ENCODE measurements around the gene HOMER3. TPM values are rescaled to one million over a fixed set of nuclear protein-coding genes. Genes with fewer than 3 reads are reported as not detected.
"Not testable (repeated sequence)": the region's sequence is repeated elsewhere in the genome, so short reads cannot be mapped to it uniquely, and the experiment has no call there.

Gene HOMER3
- total and polyA plus RNA-seq, 2 experiments from 2014 or later: 64.6 to 107 TPM

DNA sequence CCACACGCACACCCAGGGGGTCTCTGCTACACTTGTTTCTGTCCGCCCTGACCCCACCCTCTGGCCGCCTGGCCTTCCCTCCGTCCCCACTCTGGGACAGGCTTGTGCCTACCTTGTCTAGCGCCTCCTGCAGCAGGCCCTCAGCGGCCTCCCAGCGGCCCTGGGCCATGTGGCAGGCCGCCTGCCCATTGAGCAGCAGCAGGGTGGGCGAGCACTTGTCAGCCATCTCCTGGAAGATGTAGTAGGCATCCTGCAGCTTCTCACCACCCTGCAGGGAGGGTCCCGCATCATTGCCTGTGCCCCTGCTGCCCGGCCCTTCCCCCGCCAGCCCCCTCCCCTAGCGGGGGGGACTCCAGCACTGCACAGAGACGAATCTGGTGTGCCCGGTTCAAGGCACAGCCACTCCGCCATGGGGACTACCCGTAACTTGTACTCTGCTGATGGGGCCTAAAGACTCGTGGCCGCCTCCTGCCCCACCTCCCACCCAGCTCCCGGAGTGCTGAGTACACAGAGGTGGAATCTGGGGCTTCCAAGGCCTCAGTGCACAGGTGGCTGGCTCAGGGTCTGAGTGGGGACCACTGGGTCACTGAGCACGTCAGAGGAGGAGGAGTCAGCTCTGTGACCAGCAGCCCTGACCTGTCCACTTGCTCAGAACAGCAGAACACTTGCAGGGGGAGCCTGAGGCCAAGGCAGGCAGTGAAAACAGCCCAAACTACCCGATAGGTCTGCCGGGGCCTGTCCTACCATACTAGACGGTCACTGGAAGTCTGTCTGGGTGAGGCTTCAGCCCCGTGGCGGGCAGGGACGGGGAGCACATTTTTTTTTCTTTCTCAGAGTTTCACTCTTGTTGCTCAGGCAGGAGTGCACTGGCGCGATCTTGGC is 37.6 kb downstream of the HOMER3 start:
- no peaks in the 10 kb centered on the region for H3K27me3 ChIP-seq (replicated peaks; ENCODE audit: insufficient read depth)
- no peaks in the 10 kb centered on the region for H3K9me2 ChIP-seq (ENCODE audit: insufficient read depth)
- no peaks in the 10 kb centered on the region for H3K36me3 ChIP-seq (ENCODE audit: low read depth)
- no peaks in the 10 kb centered on the region for H3K9me3 ChIP-seq (ENCODE audit: low read depth)
- no peaks in the 10 kb centered on the region for H3F3A ChIP-seq (ENCODE audit: insufficient read depth)
- H3K9ac ChIP-seq: no peak overlapping the region
- no peaks in the 10 kb centered on the region for H3K4me1 ChIP-seq (ENCODE audit: insufficient read depth)
- no peak for DNase-seq
- no peak overlapping the region for H2AFZ ChIP-seq
- WGBS, 2 experiments (ENCODE audit: low coverage in 1 of 2, low lambda C conversion rate in 2 of 2, missing lambda C conversion rate in 2 of 2): 90 to 92% methylated on average over 29 of the region's 29 CpGs
- in situ Hi-C loops (cut with MboI): no loop called here
- H3K4me2 ChIP-seq (ENCODE audit: unreplicated experiment): no peak overlapping the region
- TF ChIP-seq EZH2 (IDR thresholded peaks at IDR 0.05; ENCODE audit: insufficient read depth, poor library complexity, severe bottlenecking) (no peak), EZH2phosphoT487 (IDR thresholded peaks at IDR 0.05; ENCODE audit: insufficient read depth, low read depth) (no peak)
- no peak overlapping the region for H3K27ac ChIP-seq
- H4K20me1 ChIP-seq (ENCODE audit: insufficient read depth): no peaks in the 10 kb centered on the region
- no peak overlapping the region for H3K4me3 ChIP-seq
- no peaks in the 10 kb centered on the region for H3K79me2 ChIP-seq (ENCODE audit: insufficient read depth)

DNA sequence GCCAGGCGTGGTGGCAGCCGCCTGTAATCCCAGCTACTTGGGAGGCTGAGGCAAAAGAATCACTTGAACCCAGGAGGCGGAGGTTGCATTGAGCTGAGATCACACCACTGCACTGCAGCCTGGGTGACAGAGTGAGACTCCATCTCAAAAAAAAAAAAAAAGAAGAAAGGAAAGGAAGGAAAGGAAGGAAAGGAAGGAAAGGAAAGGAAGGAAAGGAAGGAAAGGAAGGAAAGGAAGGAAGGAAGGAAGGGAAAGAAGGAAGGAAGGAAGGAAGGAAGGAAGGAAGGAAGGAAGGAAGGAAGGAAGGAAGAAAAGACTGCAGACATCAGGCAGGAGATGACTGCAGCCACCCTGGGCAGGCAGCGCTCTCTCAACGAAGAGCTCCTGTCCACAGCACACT is 38.5 kb downstream of the HOMER3 start:
- H3K79me2 ChIP-seq (ENCODE audit: insufficient read depth); H3K9me3 ChIP-seq (ENCODE audit: low read depth); H3K9me2 ChIP-seq (ENCODE audit: insufficient read depth); H4K20me1 ChIP-seq (ENCODE audit: insufficient read depth); H3K4me2 ChIP-seq (ENCODE audit: unreplicated experiment); in situ Hi-C loops (cut with MboI); H3K4me3 ChIP-seq; H3F3A ChIP-seq (ENCODE audit: insufficient read depth); H3K27me3 ChIP-seq (replicated peaks; ENCODE audit: insufficient read depth); H3K4me1 ChIP-seq (ENCODE audit: insufficient read depth); H3K9ac ChIP-seq; H3K27ac ChIP-seq; H3K36me3 ChIP-seq (ENCODE audit: low read depth); H2AFZ ChIP-seq; DNase-seq: not testable (repeated sequence)
- 100% methylated on average over 5 of the region's 5 CpGs for WGBS, 2 experiments (ENCODE audit: low coverage in 1 of 2, low lambda C conversion rate in 2 of 2, missing lambda C conversion rate in 2 of 2)

DNA sequence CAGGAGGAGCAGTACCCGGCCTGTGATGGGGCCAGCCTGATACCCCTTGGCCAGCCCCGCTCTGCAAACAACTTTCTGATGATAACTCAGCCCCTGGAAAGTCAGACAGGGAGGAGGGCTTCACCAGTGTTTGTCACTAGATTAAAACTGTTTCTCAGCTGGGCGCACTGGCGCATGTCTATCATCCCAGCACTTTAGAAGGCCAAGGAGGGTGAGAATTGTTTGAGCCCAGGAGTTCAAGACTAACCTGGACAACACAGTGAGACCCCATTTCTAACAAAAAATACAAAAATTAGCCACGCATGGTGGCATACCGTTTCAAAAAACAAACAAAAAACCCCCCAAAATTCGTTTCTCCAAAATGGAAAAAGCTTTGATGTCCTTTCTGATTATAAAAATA is 39.5 kb downstream of the HOMER3 start:
- Histone ChIP-seq H3K36me3 (ENCODE audit: low read depth) (no peaks in the 10 kb centered on the region), H3K4me3 (no peak overlapping the region), H3K9me2 (ENCODE audit: insufficient read depth) (no peaks in the 10 kb centered on the region), H3K9ac (no peak overlapping the region), H3K9me3 (ENCODE audit: low read depth) (no peaks in the 10 kb centered on the region), H4K20me1 (ENCODE audit: insufficient read depth) (no peaks in the 10 kb centered on the region), H3K27me3 (replicated peaks; ENCODE audit: insufficient read depth) (no peaks in the 10 kb centered on the region), H2AFZ (no peak overlapping the region), H3K4me2 (ENCODE audit: unreplicated experiment) (no peak overlapping the region), H3K27ac (no peak overlapping the region), H3K4me1 (ENCODE audit: insufficient read depth) (no peaks in the 10 kb centered on the region), H3F3A (ENCODE audit: insufficient read depth) (no peaks in the 10 kb centered on the region), H3K79me2 (ENCODE audit: insufficient read depth) (no peaks in the 10 kb centered on the region)
- no peak for TF ChIP-seq EZH2phosphoT487 (IDR thresholded peaks at IDR 0.05; ENCODE audit: insufficient read depth, low read depth)
- no peak for TF ChIP-seq EZH2 (IDR thresholded peaks at IDR 0.05; ENCODE audit: insufficient read depth, poor library complexity, severe bottlenecking)
- WGBS, 2 experiments (ENCODE audit: low coverage in 1 of 2, low lambda C conversion rate in 2 of 2, missing lambda C conversion rate in 2 of 2): 90 to 92% methylated on average over 7 of the region's 7 CpGs
- no peak for DNase-seq
- in situ Hi-C loops (cut with MboI): no loop called here

DNA sequence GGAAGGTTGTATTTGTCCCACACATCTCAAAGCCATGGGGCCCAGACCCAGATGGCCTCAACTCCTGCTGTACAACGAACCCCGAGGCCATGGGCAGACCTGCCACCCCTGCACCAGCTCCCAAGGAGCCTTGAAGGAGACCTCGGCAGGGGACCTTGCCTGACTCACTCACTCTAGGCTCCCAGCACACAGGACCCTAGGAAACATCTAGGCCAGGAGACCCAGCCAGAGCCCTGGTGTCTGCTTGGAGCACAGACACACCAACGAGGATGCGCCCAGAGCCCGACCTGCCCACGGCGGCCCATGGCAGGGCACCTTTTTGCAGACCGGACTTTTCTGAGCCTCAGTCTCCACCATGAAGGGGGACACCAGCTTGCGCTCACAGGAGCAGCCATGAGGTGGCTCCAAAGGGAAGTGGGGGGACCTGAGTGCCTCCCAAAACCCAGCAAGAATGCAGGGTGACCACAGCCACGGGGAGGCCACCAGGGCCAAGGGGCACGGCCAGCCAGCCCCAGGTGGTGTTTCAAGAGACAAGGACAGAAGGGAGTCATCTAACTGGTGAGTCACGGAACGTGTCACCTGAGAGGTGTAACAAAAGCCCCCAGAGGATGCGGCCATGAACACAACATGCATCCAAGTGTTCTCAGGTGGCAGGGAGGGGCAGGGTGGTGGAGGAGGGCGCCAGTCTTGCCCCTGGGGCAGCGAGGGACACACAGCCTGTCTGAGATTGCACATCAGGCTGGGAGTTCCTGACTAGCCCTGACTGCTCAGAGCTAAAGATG is 40.1 kb downstream of the HOMER3 start:
- H4K20me1 ChIP-seq (ENCODE audit: insufficient read depth): no peaks in the 10 kb centered on the region
- no peaks in the 10 kb centered on the region for H3K4me1 ChIP-seq (ENCODE audit: insufficient read depth)
- TF ChIP-seq EZH2phosphoT487 (IDR thresholded peaks at IDR 0.05; ENCODE audit: insufficient read depth, low read depth) (no peak), EZH2 (IDR thresholded peaks at IDR 0.05; ENCODE audit: insufficient read depth, poor library complexity, severe bottlenecking) (no peak)
- no peaks in the 10 kb centered on the region for H3K27me3 ChIP-seq (replicated peaks; ENCODE audit: insufficient read depth)
- H3K9ac ChIP-seq: no peak overlapping the region
- WGBS, 2 experiments (ENCODE audit: low coverage in 1 of 2, low lambda C conversion rate in 2 of 2, missing lambda C conversion rate in 2 of 2): 80 to 82% methylated on average over 16 to 17 of the region's 17 CpGs
- no peak overlapping the region for H3K4me3 ChIP-seq
- no peak for DNase-seq
- H3K36me3 ChIP-seq (ENCODE audit: low read depth): no peaks in the 10 kb centered on the region
- H2AFZ ChIP-seq: no peak overlapping the region
- no peak overlapping the region for H3K27ac ChIP-seq
- H3K79me2 ChIP-seq (ENCODE audit: insufficient read depth): no peaks in the 10 kb centered on the region
- no peak overlapping the region for H3K4me2 ChIP-seq (ENCODE audit: unreplicated experiment)
- no peaks in the 10 kb centered on the region for H3F3A ChIP-seq (ENCODE audit: insufficient read depth)
- no peaks in the 10 kb centered on the region for H3K9me2 ChIP-seq (ENCODE audit: insufficient read depth)
- in situ Hi-C loops (cut with MboI): no loop called here
- H3K9me3 ChIP-seq (ENCODE audit: low read depth): no peaks in the 10 kb centered on the region
